ENCODE results near the gene LAMTOR1.

GRCh38 chr11:72078477-72078876 is 24.6 kb downstream of the LAMTOR1 start:
- TF ChIP-seq CTCF (IDR thresholded peaks at IDR 0.05; ENCODE audit: extremely low read depth in 1 of 2, insufficient read depth in 1 of 2, low read depth in 1 of 2, low read length in 2 of 2) (no peak), POLR2A (IDR thresholded peaks at IDR 0.05; ENCODE audit: low read depth, low read length) (no peak), POLR2AphosphoS5 (IDR thresholded peaks at IDR 0.05; ENCODE audit: insufficient read depth, low read depth, low read length) (no peak), EZH2 (IDR thresholded peaks at IDR 0.05; ENCODE audit: borderline replicate concordance, low read depth, low read length, severe bottlenecking) (no peak), MYC (IDR thresholded peaks at IDR 0.05; ENCODE audit: low read depth, low read length) (no peak), GATA2 (IDR thresholded peaks at IDR 0.05; ENCODE audit: insufficient read depth, insufficient read length, low read depth, low read length) (no peak)
